CD4-positive, alpha-beta T cell (primary cell): ENCODE results near the gene TPRN. TPM values are rescaled to one million over a fixed set of nuclear protein-coding genes. Genes with fewer than 3 reads are reported as not detected.

Experiments
- ATAC-seq: fragments of 200-7000 bp; cut with Tn5 transposase; one replicate; pipeline ENCODE4 v1.10.0; 2022; ENCODE audit warnings: mild to moderate bottlenecking; ENCODE audit not compliant: poor library complexity
- CTCF ChIA-PET: fragments of 350-600 bp; sonication (Branson Sonifier 250); formaldehyde crosslinking; loops from one replicate; lab custom pipeline; 2021; ENCODE audit warnings: antibody characterized with exemption, inconsistent platforms; lab: Charles Lee
- POLR2A ChIA-PET: fragments of 350-600 bp; sonication (Branson Sonifier 250); formaldehyde crosslinking; loops from one replicate; lab custom pipeline; 2021; ENCODE audit warnings: antibody characterized with exemption, inconsistent platforms; lab: Charles Lee
- DNase-seq, 14 experiments: peaks; one replicate each; pipeline ENCODE4 v3.0.0-alpha.2; 2013 to 2020; ENCODE audit warnings: mixed read lengths in 2 of 14
- H3K27ac ChIP-seq, 2 donors: one replicate each; pipeline versions ENCODE4 v1.5.1 to v1.7.0; 2013; ENCODE audit warnings: low read length in 2 of 2, low read depth in 1 of 2, mild to moderate bottlenecking in 1 of 2
- H3K27me3 ChIP-seq, 2 experiments: 1 replicate in 1 of 2; 2 replicates in 1 of 2; pipeline versions ENCODE4 v1.6.1 to v1.7.0; 2013; ENCODE audit warnings: low read length in 2 of 2, control low read depth in 1 of 2, mild to moderate bottlenecking in 1 of 2, moderate library complexity in 1 of 2; ENCODE audit not compliant: insufficient read depth in 2 of 2, control insufficient read depth in 1 of 2
- H3K36me3 ChIP-seq: one replicate; pipeline ENCODE4 v1.6.1; 2013; ENCODE audit warnings: low read length, control low read depth; ENCODE audit not compliant: insufficient read depth
- H3K4me1 ChIP-seq: one replicate; pipeline ENCODE4 v1.6.1; 2013; ENCODE audit warnings: low read length, control low read depth; ENCODE audit not compliant: insufficient read depth
- H3K4me3 ChIP-seq: one replicate; pipeline ENCODE4 v1.5.1; 2013; ENCODE audit warnings: mild to moderate bottlenecking, low read length, moderate library complexity
- H3K9me3 ChIP-seq, 2 experiments: 1 replicate in 1 of 2; 2 replicates in 1 of 2; pipeline versions ENCODE4 v1.6.1 to v1.7.0; 2013; ENCODE audit warnings: low read length in 2 of 2, mild to moderate bottlenecking in 2 of 2, control low read depth in 1 of 2, moderate library complexity in 1 of 2; ENCODE audit not compliant: control insufficient read depth in 1 of 2, insufficient read depth in 1 of 2
- H3K27ac Mint-ChIP-seq: one replicate; pipeline ENCODE4 v1.8.0; 2020; ENCODE audit warnings: mixed read lengths
- H3K27me3 Mint-ChIP-seq: one replicate; pipeline ENCODE4 v1.8.0; 2021; ENCODE audit warnings: mixed read lengths
- H3K36me3 Mint-ChIP-seq: one replicate; pipeline ENCODE4 v1.8.0; 2021; ENCODE audit warnings: low read depth, mixed read lengths
- H3K4me1 Mint-ChIP-seq: one replicate; pipeline ENCODE4 v1.8.0; 2021; ENCODE audit warnings: low read depth, mixed read lengths
- H3K4me3 Mint-ChIP-seq: one replicate; pipeline ENCODE4 v1.8.0; 2020; ENCODE audit warnings: mild to moderate bottlenecking, mixed read lengths
- H3K9me3 Mint-ChIP-seq: one replicate; pipeline ENCODE4 v1.8.0; 2020; ENCODE audit warnings: mixed read lengths
- CTCF ChIP-seq: fragments of 200-600 bp; IDR thresholded peaks from one replicate; pipeline ENCODE4 v1.8.0; 2022; ENCODE audit warnings: antibody characterized with exemption, mild to moderate bottlenecking
- intact Hi-C, 2 experiments: fragments of 100-400 bp; cut with DNase I in 1 of 2; cut with micrococcal nuclease in 1 of 2; formaldehyde crosslinking; loops; one replicate each; pipeline versions ENCODE4 v1.15.1 to v1.9.0; 2023 to 2025; cut with DNase I, micrococcal nuclease
- total RNA-seq, 174 experiments: library from RNA in 2 of 174; stranded (reverse) in 2 of 174; gene quantifications; one replicate each; pipeline ENCODE4 v1.2.3 and lab custom pipeline; 2021 to 2026

The TPRN gene
- total RNA-seq, 2 experiments from 2014 or later, result 6.1 to 8.6 TPM

- H3K36me3 Mint-ChIP-seq, result peaks cover 8% of the 10 kb centered on the region
- no peaks in the 10 kb centered on the region for H3K9me3 Mint-ChIP-seq
- DNase-seq (no peak), ATAC-seq (no peak)
- H3K27me3 Mint-ChIP-seq, result no peaks in the 10 kb centered on the region
- ChIA-PET POLR2A (no interaction called here), CTCF (no interaction called here)
- Histone ChIP-seq H3K4me3 (no peak overlapping the region), H3K4me1 (peaks cover 23% of the 10 kb centered on the region), H3K9me3 (peaks cover 0 to 6% of the 10 kb centered on the region in 2 experiments), H3K27me3 (no peaks in the 10 kb centered on the region), H3K27ac (no peak overlapping the region), H3K36me3 (peaks cover 14% of the 10 kb centered on the region)
- H3K27ac Mint-ChIP-seq, result no peak overlapping the region
- TF ChIP-seq CTCF, result no peak
- H3K4me3 Mint-ChIP-seq, result peak overlapping the region; percentile 20
- H3K4me1 Mint-ChIP-seq, result no peaks in the 10 kb centered on the region
- intact Hi-C loops, result no loop called here
Measured at GRCh38 chr9:137194909-137195308, 5.6 kb downstream of the TPRN start.

GRCh38 chr9:137194388-137194787 is 6.2 kb downstream of the TPRN start:
- Mint-ChIP-seq H3K4me1 (peaks cover 4% of the 10 kb centered on the region), H3K4me3 (no peak overlapping the region), H3K27me3 (no peaks in the 10 kb centered on the region), H3K9me3 (no peaks in the 10 kb centered on the region), H3K36me3 (peaks cover 10% of the 10 kb centered on the region), H3K27ac (no peak overlapping the region)
- H3K9me3 ChIP-seq, result peaks cover 0 to 3% of the 10 kb centered on the region in 2 experiments
- POLR2A ChIA-PET, result no interaction called here
- no peak overlapping the region for H3K27ac ChIP-seq
- CTCF ChIA-PET, result no interaction called here
- peaks cover 16% of the 10 kb centered on the region for H3K36me3 ChIP-seq
- DNase-seq, result no peak
- peaks cover 23% of the 10 kb centered on the region for H3K4me1 ChIP-seq
- ATAC-seq, result no peak
- H3K27me3 ChIP-seq, result no peaks in the 10 kb centered on the region
- no peak overlapping the region for H3K4me3 ChIP-seq
- intact Hi-C loops, result no loop called here
- TF ChIP-seq CTCF, result no peak

GRCh38 chr9:137193771-137194170 is 6.8 kb downstream of the TPRN start:
- intact Hi-C loops, result no loop called here
- no peak overlapping the region for H3K27ac ChIP-seq
- DNase-seq (no peak), ATAC-seq (no peak)
- no peak overlapping the region for H3K4me3 Mint-ChIP-seq
- peaks cover 10% of the 10 kb centered on the region for H3K4me1 Mint-ChIP-seq
- H3K27me3 ChIP-seq, result no peaks in the 10 kb centered on the region
- H3K36me3 Mint-ChIP-seq, result peaks cover 15% of the 10 kb centered on the region
- ChIA-PET CTCF (no interaction called here), POLR2A (no interaction called here)
- no peak for TF ChIP-seq CTCF
- no peak overlapping the region for H3K27ac Mint-ChIP-seq
- no peaks in the 10 kb centered on the region for H3K27me3 Mint-ChIP-seq
- no peaks in the 10 kb centered on the region for H3K9me3 ChIP-seq
- peaks cover 16% of the 10 kb centered on the region for H3K36me3 ChIP-seq
- H3K9me3 Mint-ChIP-seq, result no peaks in the 10 kb centered on the region
- H3K4me1 ChIP-seq, result peaks cover 23% of the 10 kb centered on the region
- no peak overlapping the region for H3K4me3 ChIP-seq
